ENCODE results near the gene GPD1. TPM values are rescaled to one million over a fixed set of nuclear protein-coding genes. Genes with fewer than 3 reads are reported as not detected.

GPD1 gene
- total and polyA plus RNA-seq, 10 of the 15 experiments (the other 5 are each of a cell fraction or from before 2014, with no cell fraction given) = 0.04 to 0.61 (median 0.26) TPM; not detected in 1

GRCh38 chr12:50121641-50122040 is 17.8 kb downstream of the GPD1 start:
- no TSS peak for BruUV-seq (replicated peaks)
- CTCF ChIA-PET = interaction anchor here (0.6 to 5.1 kb wide), 2 partner anchors 11 to 99 kb away, joined by 3 to 30 read pairs; partner anchors contain the start of gene COX14

GRCh38 chr12:50123203-50123602 is 19.4 kb downstream of the GPD1 start:
- Histone ChIP-seq H3K27ac (ENCODE audit: control insufficient read depth, insufficient read depth) (no peak overlapping the region), H3K79me2 (ENCODE audit: control insufficient read depth, insufficient read depth, low read length) (peaks cover 6% of the 10 kb centered on the region), H2AFZ (ENCODE audit: control insufficient read depth, low read depth, low read length) (no peak overlapping the region), H3K4me1 (ENCODE audit: control insufficient read depth, insufficient read depth, low read length) (peaks cover 11% of the 10 kb centered on the region; the same call in 1 of the 2 replicates), H3K4me3 (no peak overlapping the region), H3K9me3 (replicated peaks; ENCODE audit: control insufficient read depth, insufficient read depth, low read length) (no peaks in the 10 kb centered on the region), H3K4me2 (ENCODE audit: control insufficient read depth, insufficient read depth) (no peak overlapping the region), H4K20me1 (ENCODE audit: control insufficient read depth, insufficient read depth) (peaks cover 3% of the 10 kb centered on the region; the same call in 1 of the 2 replicates), H3K27me3 (replicated peaks in 1 of 2; ENCODE audit: control insufficient read depth in 2 of 2, insufficient read depth in 2 of 2, low read length in 1 of 2) (no peaks in the 10 kb centered on the region), H3K36me3 (ENCODE audit: control insufficient read depth in 2 of 2, insufficient read depth in 2 of 2, low read length in 1 of 2) (peaks cover 6 to 20% of the 10 kb centered on the region in 2 experiments), H3K9ac (ENCODE audit: control insufficient read depth, insufficient read depth, low read length) (no peak overlapping the region)
- in situ Hi-C loops (cut with MboI) = no loop called here
- FAIRE-seq (no peak), DNase-seq (ENCODE audit: low read depth, low spot score) (no peak), ATAC-seq (no peak)
- WGBS (ENCODE audit: insufficient coverage, insufficient replicate concordance, low lambda C conversion rate, missing lambda C conversion rate) = 57% methylated on average over 2 of the region's 2 CpGs
- TF ChIP-seq ZNF24 (IDR thresholded peaks at IDR 0.05) (no peak), CHD1 (IDR thresholded peaks at IDR 0.05; ENCODE audit: low read depth, low read length) (no peak), CEBPB (IDR thresholded peaks at IDR 0.05; ENCODE audit: borderline replicate concordance in 1 of 2, low read depth in 2 of 2, low read length in 2 of 2) (no peak), E4F1 (IDR thresholded peaks at IDR 0.05; ENCODE audit: borderline replicate concordance, partially characterized antibody) (no peak), FOXM1 (IDR thresholded peaks at IDR 0.05; ENCODE audit: low read depth, low read length) (no peak), NFIC (IDR thresholded peaks at IDR 0.05; ENCODE audit: low read depth, low read length) (no peak)
- ChIA-PET SMC1A (ENCODE audit: uncharacterized antibody, unreplicated experiment) (interaction anchor here (1.5 kb wide), 1 partner anchor 44 kb away, joined by 3 read pairs; the partner anchor contains the start of gene CERS5), RAD21 (ENCODE audit: unreplicated experiment) (no interaction called here), CTCF (interaction anchor here (1.1 to 5.1 kb wide), 3 partner anchors 9 to 49 kb away, joined by 3 to 30 read pairs (median 4); partner anchors contain the start of gene COX14), POLR2A (interaction anchor here (1.6 kb wide), 1 partner anchor 44 kb away, joined by 3 read pairs; the partner anchor contains the start of gene CERS5)
- no TSS peak for BruUV-seq (replicated peaks)
- intact Hi-C loops (cut with micrococcal nuclease; ENCODE audit: unreplicated experiment) = no loop called here

More at GRCh38 chr12:50121641-50122040, 17.8 kb downstream of the GPD1 start:
- ChIA-PET POLR2A (no interaction called here), SMC1A (ENCODE audit: uncharacterized antibody, unreplicated experiment) (interaction anchor here (1.2 kb wide), 1 partner anchor 53 kb away, joined by 3 read pairs; no protein-coding TSS in a partner anchor), RAD21 (ENCODE audit: unreplicated experiment) (interaction anchor here (1.0 kb wide), 1 partner anchor 193 kb away, joined by 3 read pairs; no protein-coding TSS in a partner anchor)
- H3K27ac ChIP-seq (ENCODE audit: control insufficient read depth, insufficient read depth) = no peak overlapping the region
- FAIRE-seq (no peak), DNase-seq (ENCODE audit: low read depth, low spot score) (no peak), ATAC-seq (no peak)
- H3K4me2 ChIP-seq (ENCODE audit: control insufficient read depth, insufficient read depth) = no peak overlapping the region
- in situ Hi-C loops (cut with MboI) (no loop called here), intact Hi-C loops (cut with micrococcal nuclease; ENCODE audit: unreplicated experiment) (no loop called here)
- no peak overlapping the region for H2AFZ ChIP-seq (ENCODE audit: control insufficient read depth, low read depth, low read length)
- peaks cover 6 to 13% of the 10 kb centered on the region in 2 experiments for H3K36me3 ChIP-seq (ENCODE audit: control insufficient read depth in 2 of 2, insufficient read depth in 2 of 2, low read length in 1 of 2)
- TF ChIP-seq POLR2AphosphoS5 (IDR thresholded peaks at IDR 0.05; ENCODE audit: low read length) (no peak), RAD51 (IDR thresholded peaks at IDR 0.05) (no peak), MAX (IDR thresholded peaks at IDR 0.05; ENCODE audit: low read depth, low read length) (no peak)
- peaks cover 13% of the 10 kb centered on the region for H3K79me2 ChIP-seq (ENCODE audit: control insufficient read depth, insufficient read depth, low read length)
- no peaks in the 10 kb centered on the region for H3K27me3 ChIP-seq (replicated peaks in 1 of 2; ENCODE audit: control insufficient read depth in 2 of 2, insufficient read depth in 2 of 2, low read length in 1 of 2)
- no peak overlapping the region for H3K4me3 ChIP-seq
- no peaks in the 10 kb centered on the region for H3K9me3 ChIP-seq (replicated peaks; ENCODE audit: control insufficient read depth, insufficient read depth, low read length)
- 98% methylated on average over 4 of the region's 5 CpGs for WGBS (ENCODE audit: insufficient coverage, insufficient replicate concordance, low lambda C conversion rate, missing lambda C conversion rate)
- peaks cover 11% of the 10 kb centered on the region; the same call in 1 of the 2 replicates for H3K4me1 ChIP-seq (ENCODE audit: control insufficient read depth, insufficient read depth, low read length)
- peaks cover 3% of the 10 kb centered on the region; the same call in 1 of the 2 replicates for H4K20me1 ChIP-seq (ENCODE audit: control insufficient read depth, insufficient read depth)
- no peak overlapping the region for H3K9ac ChIP-seq (ENCODE audit: control insufficient read depth, insufficient read depth, low read length)

Measured in GM12878 (cell line).